GM19043 (cell line): ENCODE results near the gene TBL3.

Source experiments
- ATAC-seq: cut with Tn5 transposase; IDR thresholded peaks from one replicate; pipeline ENCODE4 v1.9.1; 2021; ENCODE audit warnings: low read depth; ENCODE audit not compliant: unreplicated experiment

The TBL3 gene

GRCh38 chr16:1963806-1964505 is 7.9 kb upstream of the TBL3 start:
- ATAC-seq: peak; percentile 4

GRCh38 chr16:1964506-1965395 is 7.1 kb upstream of the TBL3 start, which contains the start of gene RPS2:
Gene RPS2 (minus strand): TSS chr16:1964826. CDS start chr16:1964625, 201 bp downstream.
- ATAC-seq: peak; percentile 76

- no peak for ATAC-seq
Observed at GRCh38 chr16:1965396-1966001, 6.4 kb upstream of the TBL3 start.

- ATAC-seq: no peak
Observed at GRCh38 chr16:1966460-1966859, 5.4 kb upstream of the TBL3 start, which contains the start of gene RNF151. Gene RNF151 (plus strand): TSS chr16:1966856. CDS start chr16:1966882, 26 bp downstream.

GRCh38 chr16:1968146-1968953 is 3.5 kb upstream of the TBL3 start:
- no peak for ATAC-seq

- ATAC-seq: no peak
Observed at GRCh38 chr16:1972490-1972877, 631 bp downstream of the TBL3 start.

GRCh38 chr16:1973461-1974156 is 1.8 kb downstream of the TBL3 start:
- ATAC-seq: no peak

GRCh38 chr16:1974157-1975070 is 2.6 kb downstream of the TBL3 start:
- ATAC-seq: no peak

- no peak for ATAC-seq
Observed at GRCh38 chr16:1975432-1976215, 3.8 kb downstream of the TBL3 start.

- no peak for ATAC-seq
Observed at GRCh38 chr16:1976216-1976520, 4.3 kb downstream of the TBL3 start.

- ATAC-seq: no peak
Observed at GRCh38 chr16:1976951-1977874, 5.4 kb downstream of the TBL3 start.

- no peak for ATAC-seq
Observed at GRCh38 chr16:1977875-1978268, 6.0 kb downstream of the TBL3 start.

- ATAC-seq: no peak
Observed at GRCh38 chr16:1978476-1979120, 6.7 kb downstream of the TBL3 start.

GRCh38 chr16:1979271-1980029 is 7.6 kb downstream of the TBL3 start:
- ATAC-seq: no peak

- no peak for ATAC-seq
Observed at GRCh38 chr16:1980030-1980769, 8.3 kb downstream of the TBL3 start.
